Measurements from ENCODE around the gene NHS.

The NHS gene

GRCh38 chrX:17682259-17682658 is 307.3 kb downstream of the NHS start:
- H3K27ac ChIP-seq (replicated peaks) = no peak overlapping the region
- no peak for DNase-seq (ENCODE audit: low read depth in 1 of 2, low spot score in 1 of 2)
- no peak overlapping the region for H3K4me3 ChIP-seq (replicated peaks; ENCODE audit: insufficient read depth, low read length)
- H3K27me3 ChIP-seq (ENCODE audit: insufficient read depth, poor library complexity, severe bottlenecking) = no peaks in the 10 kb centered on the region
- TF ChIP-seq SPI1 (IDR thresholded peaks at IDR 0.05; ENCODE audit: borderline replicate concordance, low read depth) (no peak), GABPA (IDR thresholded peaks at IDR 0.05; ENCODE audit: low read depth) (no peak), REST (IDR thresholded peaks at IDR 0.05; ENCODE audit: insufficient replicate concordance, low read depth) (no peak), CTCF (IDR thresholded peaks at IDR 0.05; ENCODE audit: insufficient read depth, low read length) (no peak), POLR2AphosphoS5 (IDR thresholded peaks at IDR 0.05; ENCODE audit: low read depth) (no peak)

DNA sequence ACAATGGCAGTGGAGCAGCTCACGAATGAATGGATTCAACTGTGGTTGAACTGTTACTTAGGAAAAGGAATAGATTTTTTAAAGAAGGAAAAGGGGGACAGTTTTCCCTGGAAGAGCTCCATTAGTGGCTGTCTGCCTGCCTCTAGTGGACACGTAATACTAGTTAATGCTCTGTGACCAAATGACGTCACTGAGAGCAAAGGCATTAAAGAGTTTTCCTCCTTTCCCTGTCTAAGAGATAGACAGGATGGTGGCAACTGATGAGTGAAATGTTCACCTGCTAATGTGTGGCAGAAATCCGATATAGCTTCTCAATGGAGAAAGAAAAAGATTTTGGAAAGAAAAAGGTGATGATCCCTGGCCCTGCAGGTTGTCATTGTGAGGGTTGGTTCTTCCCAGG is 310.0 kb downstream of the NHS start:
- H3K27me3 ChIP-seq (ENCODE audit: insufficient read depth, poor library complexity, severe bottlenecking) = no peaks in the 10 kb centered on the region
- TF ChIP-seq REST (IDR thresholded peaks at IDR 0.05; ENCODE audit: insufficient replicate concordance, low read depth) = no peak
- no peak for TF ChIP-seq GABPA (IDR thresholded peaks at IDR 0.05; ENCODE audit: low read depth)
- TF ChIP-seq CTCF (IDR thresholded peaks at IDR 0.05; ENCODE audit: insufficient read depth, low read length) = no peak
- no peak overlapping the region for H3K27ac ChIP-seq (replicated peaks)
- DNase-seq (ENCODE audit: low read depth in 1 of 2, low spot score in 1 of 2) = no peak
- H3K4me3 ChIP-seq (replicated peaks; ENCODE audit: insufficient read depth, low read length) = no peak overlapping the region

- TF ChIP-seq CTCF (IDR thresholded peaks at IDR 0.05; ENCODE audit: insufficient read depth, low read length) (no peak), POLR2AphosphoS5 (IDR thresholded peaks at IDR 0.05; ENCODE audit: low read depth) (no peak), GABPA (IDR thresholded peaks at IDR 0.05; ENCODE audit: low read depth) (no peak), REST (IDR thresholded peaks at IDR 0.05; ENCODE audit: insufficient replicate concordance, low read depth) (no peak), SPI1 (IDR thresholded peaks at IDR 0.05; ENCODE audit: borderline replicate concordance, low read depth) (no peak)
- no peak for DNase-seq (ENCODE audit: low read depth in 1 of 2, low spot score in 1 of 2)
- no peak overlapping the region for H3K4me3 ChIP-seq (replicated peaks; ENCODE audit: insufficient read depth, low read length)
Observed at GRCh38 chrX:17687648-17688047, 312.6 kb downstream of the NHS start.

More at GRCh38 chrX:17687648-17688047, 312.6 kb downstream of the NHS start:
- no peak overlapping the region for H3K27ac ChIP-seq (replicated peaks)
- no peaks in the 10 kb centered on the region for H3K27me3 ChIP-seq (ENCODE audit: insufficient read depth, poor library complexity, severe bottlenecking)
